Esophagus squamous epithelium (tissue), 5 donors: ENCODE results near the gene JARID2. TPM values are rescaled to one million over a fixed set of nuclear protein-coding genes. Genes with fewer than 3 reads are reported as not detected.

Source experiments
- DNase-seq: peaks from one replicate; lab custom pipeline; 2025; lab: John Stamatoyannopoulos, UW
- H3K27ac ChIP-seq, 4 donors: fragments of 200-600 bp; sonication (generic); one replicate each; pipeline ENCODE4 v1.5.1; 2016 to 2019; ENCODE audit warnings: mild to moderate bottlenecking in 1 of 4
- H3K27me3 ChIP-seq, 4 donors: fragments of 200-600 bp; sonication (generic); 1 replicate in 3 of 4; 2 replicates in 1 of 4; pipeline versions ENCODE4 v1.5.1 to v1.6.0; 2017 to 2021; ENCODE audit warnings: antibody characterized with exemption in 1 of 4
- H3K36me3 ChIP-seq, 3 donors: fragments of 200-600 bp; sonication (generic); one replicate each; pipeline ENCODE4 v1.5.1; 2016 to 2019
- H3K4me1 ChIP-seq, 3 donors: fragments of 200-600 bp; sonication (generic); one replicate each; pipeline ENCODE4 v1.5.1; 2017 to 2019
- H3K4me3 ChIP-seq, 4 donors: fragments of 200-600 bp; sonication (generic); 1 replicate in 3 of 4; 2 replicates in 1 of 4; pipeline ENCODE4 v1.5.1; 2016 to 2019; ENCODE audit warnings: mild to moderate bottlenecking in 2 of 4, moderate library complexity in 1 of 4
- H3K9me3 ChIP-seq, 3 donors: fragments of 200-600 bp; sonication (generic); one replicate each; pipeline ENCODE4 v1.5.1; 2016 to 2019
- POLR2A ChIP-seq, 4 donors: fragments of 450-650 bp; IDR thresholded peaks; one replicate each; pipeline ENCODE4 v1.6.1; 2017; ENCODE audit warnings: antibody characterized with exemption in 4 of 4, mild to moderate bottlenecking in 4 of 4, moderate library complexity in 3 of 4
- WGBS, 2 donors: methylation state at CpG; one replicate each; pipeline ENCODE4 v1.1.5; 2018; 5-methylcytosine and 5-hydroxymethylcytosine counted together
- intact Hi-C: fragments of 100-400 bp; cut with DNase I; formaldehyde crosslinking; loops from one replicate; pipeline ENCODE4 v1.15.0; 2022
- total RNA-seq, 4 donors: library from RNA; depleted of rRNA; stranded (reverse); fragments of >200 nt; gene quantifications; one replicate each; pipeline ENCODE4 v1.1.0, GENCODE V29; 2016
- TF ChIP-seq, protein P1 (sequence below), 6 experiments: fragments of 450-650 bp in 4 of 6; fragments of 200-600 bp in 2 of 6; sonication (generic) in 2 of 6; IDR thresholded peaks; one replicate each; pipeline ENCODE4 v1.5.1; 2016 to 2019; ENCODE audit warnings: antibody characterized with exemption in 6 of 6, mild to moderate bottlenecking in 4 of 6, moderate library complexity in 4 of 6
- donor health status: DM: yes; HTN: yes; CAD: no.

Gene JARID2
- 10 to 100 TPM; 13.3 to 19.6 (median 16.3) TPM for total RNA-seq

DNA sequence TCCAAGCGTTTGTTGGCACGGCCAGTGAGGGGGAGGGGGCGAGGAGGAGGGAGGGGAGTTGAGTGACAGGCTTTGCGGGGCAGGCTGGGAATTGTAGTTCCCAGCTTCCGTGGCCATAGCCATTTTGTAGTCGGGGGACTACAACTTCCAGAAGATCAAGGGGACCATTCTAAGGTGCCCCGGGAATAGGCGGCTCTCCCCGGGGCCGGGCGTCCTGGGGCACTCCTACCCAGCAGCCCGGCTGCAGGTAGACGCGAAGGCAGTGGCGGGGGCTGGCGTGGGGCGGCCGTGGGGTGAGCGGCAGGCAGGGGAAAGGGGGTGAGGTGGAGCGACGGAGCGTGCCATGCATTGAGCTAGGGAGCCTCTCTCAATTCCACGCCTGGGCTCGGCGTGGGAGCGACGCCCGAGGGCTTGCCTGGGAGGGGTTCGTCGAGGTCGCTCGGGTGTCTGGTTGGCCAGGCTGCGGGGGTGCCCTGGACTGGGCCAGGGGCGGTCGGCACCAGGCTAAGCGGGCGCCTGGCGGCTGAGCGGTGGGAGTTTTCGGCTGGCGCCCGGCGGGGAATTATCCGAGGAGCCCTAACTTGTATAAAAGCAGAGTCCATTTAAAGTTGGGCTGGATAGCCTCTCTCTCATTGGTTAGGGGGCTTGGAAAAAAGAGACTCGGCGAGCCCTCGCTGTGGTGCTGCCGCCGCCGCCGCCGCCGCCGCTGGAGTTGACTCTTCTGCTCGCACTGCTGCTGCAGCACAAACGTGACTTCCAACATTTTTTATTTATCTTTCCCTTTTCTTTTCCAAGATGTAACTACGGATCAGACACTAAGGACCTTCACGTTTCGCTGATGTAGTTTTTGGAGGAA is at the start of gene JARID2:
Gene JARID2 (plus strand): TSS at position 709 of the 856 bp plus-strand sequence. CDS start 471 bp downstream, outside the sequence.
- no peaks in the 10 kb centered on the region for H3K36me3 ChIP-seq
- H3K4me1 ChIP-seq: peaks cover 7 to 46% (median 21%) of the 10 kb centered on the region in 3 donors
- intact Hi-C loops: loop anchor here (10.0 kb wide), 1 partner anchor 1031 kb away; no protein-coding TSS in a partner anchor
- TF ChIP-seq, protein P1, sequence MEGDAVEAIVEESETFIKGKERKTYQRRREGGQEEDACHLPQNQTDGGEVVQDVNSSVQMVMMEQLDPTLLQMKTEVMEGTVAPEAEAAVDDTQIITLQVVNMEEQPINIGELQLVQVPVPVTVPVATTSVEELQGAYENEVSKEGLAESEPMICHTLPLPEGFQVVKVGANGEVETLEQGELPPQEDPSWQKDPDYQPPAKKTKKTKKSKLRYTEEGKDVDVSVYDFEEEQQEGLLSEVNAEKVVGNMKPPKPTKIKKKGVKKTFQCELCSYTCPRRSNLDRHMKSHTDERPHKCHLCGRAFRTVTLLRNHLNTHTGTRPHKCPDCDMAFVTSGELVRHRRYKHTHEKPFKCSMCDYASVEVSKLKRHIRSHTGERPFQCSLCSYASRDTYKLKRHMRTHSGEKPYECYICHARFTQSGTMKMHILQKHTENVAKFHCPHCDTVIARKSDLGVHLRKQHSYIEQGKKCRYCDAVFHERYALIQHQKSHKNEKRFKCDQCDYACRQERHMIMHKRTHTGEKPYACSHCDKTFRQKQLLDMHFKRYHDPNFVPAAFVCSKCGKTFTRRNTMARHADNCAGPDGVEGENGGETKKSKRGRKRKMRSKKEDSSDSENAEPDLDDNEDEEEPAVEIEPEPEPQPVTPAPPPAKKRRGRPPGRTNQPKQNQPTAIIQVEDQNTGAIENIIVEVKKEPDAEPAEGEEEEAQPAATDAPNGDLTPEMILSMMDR (IDR thresholded peaks at IDR 0.05): peak in 4 of 6 experiments; percentile 4 to 32 (median 28)
- peak in 3 of 4 donors; percentile 47 to 94 (median 87) for TF ChIP-seq POLR2A (IDR thresholded peaks at IDR 0.05)
- peak; percentile 90 for DNase-seq
- peak within 1 kb of the TSS; percentile 95 to 99 (median 97) for H3K27ac ChIP-seq
- no peaks in the 10 kb centered on the region for H3K9me3 ChIP-seq
- WGBS, 2 donors: 0 to 1% methylated on average over 18 to 34 of the region's 59 CpGs
- H3K4me3 ChIP-seq: peak within 1 kb of the TSS; percentile 54 to 94 (median 91)
- no peaks in the 10 kb centered on the region for H3K27me3 ChIP-seq

GRCh38 chr6:15200087-15200486 is 45.8 kb upstream of the JARID2 start:
- Histone ChIP-seq H3K27ac (no peak overlapping the region), H3K4me1 (peaks cover 0 to 12% (median 0%) of the 10 kb centered on the region in 3 donors), H3K4me3 (no peak overlapping the region), H3K9me3 (no peaks in the 10 kb centered on the region), H3K36me3 (no peaks in the 10 kb centered on the region), H3K27me3 (no peaks in the 10 kb centered on the region)
- DNase-seq: no peak
- intact Hi-C loops: no loop called here
- WGBS, 2 donors: 33 to 57% methylated on average over 5 of the region's 5 CpGs
- no peak for TF ChIP-seq POLR2A (IDR thresholded peaks at IDR 0.05)
- TF ChIP-seq, protein P1 (IDR thresholded peaks at IDR 0.05): no peak

GRCh38 chr6:15205321-15205720 is 40.5 kb upstream of the JARID2 start:
- DNase-seq: no peak

DNA sequence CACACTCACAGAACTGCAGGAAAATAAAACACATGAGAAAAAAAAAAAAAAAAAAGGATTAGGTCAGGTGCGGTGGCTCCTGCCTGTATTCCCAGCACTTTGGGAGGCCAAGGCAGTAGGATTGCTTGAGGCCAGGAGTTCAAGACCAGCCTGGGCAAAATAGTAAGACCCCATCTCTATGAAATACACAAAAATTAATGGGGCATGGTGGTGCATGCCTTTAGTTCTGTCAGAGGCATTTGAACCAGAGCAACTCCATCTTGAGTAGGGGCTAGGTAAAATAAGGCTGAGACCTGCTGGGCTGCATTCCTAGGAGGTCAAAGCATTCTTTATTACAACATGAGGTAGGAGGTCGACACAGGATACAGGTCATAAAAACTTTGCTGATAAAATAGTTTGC is 39.0 kb upstream of the JARID2 start:
- no peak for DNase-seq
- TF ChIP-seq POLR2A (IDR thresholded peaks at IDR 0.05): no peak
- TF ChIP-seq, protein P1 (IDR thresholded peaks at IDR 0.05): no peak
- Histone ChIP-seq H3K4me3 (no peak overlapping the region), H3K9me3 (no peaks in the 10 kb centered on the region), H3K27ac (no peak overlapping the region), H3K36me3 (no peaks in the 10 kb centered on the region), H3K4me1 (no peaks in the 10 kb centered on the region), H3K27me3 (no peaks in the 10 kb centered on the region)
- intact Hi-C loops: no loop called here
- 68 to 93% methylated on average over 2 of the region's 2 CpGs for WGBS, 2 donors

More at GRCh38 chr6:15205321-15205720, 40.5 kb upstream of the JARID2 start:
- TF ChIP-seq POLR2A (IDR thresholded peaks at IDR 0.05): no peak
- TF ChIP-seq, protein P1 (IDR thresholded peaks at IDR 0.05): no peak
- Histone ChIP-seq H3K27ac (no peak overlapping the region), H3K4me3 (no peak overlapping the region), H3K36me3 (no peaks in the 10 kb centered on the region), H3K27me3 (no peaks in the 10 kb centered on the region), H3K9me3 (no peaks in the 10 kb centered on the region), H3K4me1 (peaks cover 0 to 3% (median 0%) of the 10 kb centered on the region in 3 donors)
- 96 to 97% methylated on average over 4 of the region's 4 CpGs for WGBS, 2 donors
- intact Hi-C loops: no loop called here

DNA sequence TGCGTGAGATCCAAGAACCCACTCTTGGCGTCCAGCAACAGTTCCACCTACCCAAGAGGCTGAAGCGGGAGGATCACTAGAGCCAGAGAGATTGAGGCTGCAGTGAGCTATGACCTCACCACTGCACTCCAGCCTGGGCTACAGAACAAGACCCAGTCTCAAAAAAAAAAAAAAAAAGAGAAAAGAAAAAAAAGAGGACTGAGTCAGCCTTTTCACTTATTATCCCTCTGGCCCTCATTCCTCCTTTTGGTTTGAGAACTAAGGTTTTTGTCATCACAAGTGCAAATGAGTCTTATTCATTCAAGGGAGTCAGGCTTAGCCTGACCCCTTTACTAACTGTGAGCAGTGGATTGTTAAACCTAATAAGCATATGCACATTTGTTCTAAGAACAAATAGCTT is 37.9 kb upstream of the JARID2 start:
- no peak for TF ChIP-seq POLR2A (IDR thresholded peaks at IDR 0.05)
- TF ChIP-seq, protein P1 (IDR thresholded peaks at IDR 0.05): no peak
- H3K36me3 ChIP-seq: no peaks in the 10 kb centered on the region
- intact Hi-C loops: no loop called here
- DNase-seq: no peak
- no peaks in the 10 kb centered on the region for H3K4me1 ChIP-seq
- no peak overlapping the region for H3K4me3 ChIP-seq
- no peaks in the 10 kb centered on the region for H3K9me3 ChIP-seq
- no peaks in the 10 kb centered on the region for H3K27me3 ChIP-seq
- H3K27ac ChIP-seq: no peak overlapping the region
- WGBS, 2 donors: 90 to 95% methylated on average over 3 of the region's 3 CpGs
